IgD-negative memory B cell (primary cell): Measurements from ENCODE around the gene MYMK. TPM values are rescaled to one million over a fixed set of nuclear protein-coding genes. Genes with fewer than 3 reads are reported as not detected.

Experiments used
- H3K27ac Mint-ChIP-seq, 3 donors: one replicate each; pipeline ENCODE4 v1.8.0; 2020 to 2022; ENCODE audit warnings: mild to moderate bottlenecking in 3 of 3, mixed read lengths in 3 of 3, moderate library complexity in 1 of 3
- H3K27me3 Mint-ChIP-seq: one replicate; pipeline ENCODE4 v1.8.0; 2021; ENCODE audit warnings: mixed read lengths
- H3K36me3 Mint-ChIP-seq: one replicate; pipeline ENCODE4 v1.8.0; 2020; ENCODE audit warnings: mild to moderate bottlenecking, mixed read lengths
- H3K4me1 Mint-ChIP-seq, 3 donors: one replicate each; pipeline ENCODE4 v1.8.0; 2020 to 2022; ENCODE audit warnings: mixed read lengths in 3 of 3, mild to moderate bottlenecking in 1 of 3
- H3K4me3 Mint-ChIP-seq, 4 donors: one replicate each; pipeline ENCODE4 v1.8.0; 2020 to 2022; ENCODE audit warnings: mild to moderate bottlenecking in 4 of 4, mixed read lengths in 4 of 4, moderate library complexity in 3 of 4
- H3K9me3 Mint-ChIP-seq, 3 donors: one replicate each; pipeline ENCODE4 v1.8.0; 2020 to 2021; ENCODE audit warnings: mixed read lengths in 3 of 3, mild to moderate bottlenecking in 1 of 3
- polyA plus RNA-seq: library from polyadenylated mRNA; unstranded; fragments of 300-500 nt; fragmentation: Illumina TruSeq; gene quantifications from one replicate; pipeline ENCODE4 v1.2.3, GENCODE V29; 2021

MYMK gene
- polyA plus RNA-seq, 1 donor from 2014 or later: not detected

GRCh38 chr9:133512253-133513213, 12.2 kb downstream of the MYMK start:
- peaks cover 2% of the 10 kb centered on the region for H3K36me3 Mint-ChIP-seq
- no peaks in the 10 kb centered on the region for H3K9me3 Mint-ChIP-seq

DNA sequence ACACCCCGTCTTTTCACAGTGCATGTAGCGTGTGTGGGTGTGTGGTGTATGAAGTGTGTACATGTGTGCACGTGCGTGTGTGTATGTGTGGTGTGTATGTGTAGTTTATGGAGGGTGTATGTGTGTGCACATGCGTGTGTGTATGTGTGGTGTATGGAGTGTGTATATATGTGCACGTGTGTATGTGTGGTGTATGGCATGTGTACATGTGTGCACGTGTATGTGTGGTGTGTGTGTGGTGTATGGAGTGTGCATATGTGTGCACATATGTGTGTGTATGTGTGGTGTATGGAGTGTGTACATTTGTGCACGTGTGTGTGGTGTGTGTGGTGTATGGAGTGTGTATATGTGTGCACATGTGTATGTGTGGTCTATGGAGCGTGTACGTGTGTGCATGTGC, 13.2 kb downstream of the MYMK start:
- Mint-ChIP-seq H3K27ac (no peak overlapping the region), H3K9me3 (no peaks in the 10 kb centered on the region), H3K4me1 (peaks cover 0 to 4% (median 0%) of the 10 kb centered on the region in 3 donors), H3K36me3 (peaks cover 2% of the 10 kb centered on the region), H3K27me3 (peaks cover 12% of the 10 kb centered on the region), H3K4me3 (no peak overlapping the region)

More at GRCh38 chr9:133512253-133513213, 12.2 kb downstream of the MYMK start:
- peaks cover 0 to 4% (median 0%) of the 10 kb centered on the region in 3 donors for H3K4me1 Mint-ChIP-seq
- no peak overlapping the region for H3K27ac Mint-ChIP-seq
- H3K27me3 Mint-ChIP-seq: peaks cover 7% of the 10 kb centered on the region
- no peak overlapping the region for H3K4me3 Mint-ChIP-seq

GRCh38 chr9:133510926-133511505, 13.7 kb downstream of the MYMK start:
- peaks cover 0 to 4% (median 0%) of the 10 kb centered on the region in 3 donors for H3K4me1 Mint-ChIP-seq
- peaks cover 12% of the 10 kb centered on the region for H3K27me3 Mint-ChIP-seq
- H3K4me3 Mint-ChIP-seq: no peak overlapping the region
- H3K27ac Mint-ChIP-seq: no peak overlapping the region
- H3K36me3 Mint-ChIP-seq: peaks cover 2% of the 10 kb centered on the region
- H3K9me3 Mint-ChIP-seq: no peaks in the 10 kb centered on the region

DNA sequence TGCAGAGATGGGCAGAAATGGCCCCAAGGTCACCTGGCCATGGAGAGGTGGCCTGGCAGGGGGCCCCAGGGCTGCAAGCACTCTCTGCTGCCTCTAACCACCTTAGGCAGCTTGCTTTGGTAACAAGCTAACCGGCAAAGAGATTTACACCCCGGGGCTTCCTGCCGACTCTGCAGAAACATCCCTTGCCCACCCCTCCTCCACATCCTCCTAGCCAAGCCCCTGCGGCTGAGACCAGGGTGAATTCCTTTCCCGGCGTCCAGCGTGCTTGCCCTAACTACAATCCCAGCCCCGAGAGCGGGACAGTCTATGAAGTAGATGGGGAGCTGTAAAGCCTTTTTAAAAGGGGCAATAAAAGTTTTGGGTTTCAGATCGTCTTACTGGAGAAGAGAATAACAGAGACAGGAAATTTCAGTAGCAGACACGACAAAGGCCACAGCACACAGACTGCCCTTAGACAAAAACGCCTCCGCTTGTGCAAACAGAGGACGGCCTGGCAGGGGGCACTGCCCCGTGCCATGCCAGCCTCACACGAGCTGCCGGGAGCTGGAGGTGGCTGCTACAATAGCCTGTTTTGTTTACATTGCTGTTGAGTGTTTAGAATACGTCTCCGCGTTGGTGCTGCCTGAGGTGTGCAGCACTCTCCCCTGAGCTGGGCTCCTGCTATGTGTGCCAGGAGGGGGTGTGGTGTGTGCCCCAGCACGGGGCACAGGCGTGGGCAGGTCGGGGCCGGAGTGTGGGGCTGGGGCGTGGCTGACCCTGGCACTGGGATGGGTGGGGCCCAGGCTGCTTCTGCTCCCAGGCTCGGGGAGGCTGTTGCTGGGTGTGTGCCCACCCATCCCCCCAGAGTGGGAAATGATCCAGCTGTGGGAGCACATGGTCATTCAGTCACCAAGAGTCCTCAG, 15.3 kb downstream of the MYMK start:
- Mint-ChIP-seq H3K9me3 (no peaks in the 10 kb centered on the region), H3K4me3 (no peak overlapping the region), H3K27ac (peak overlapping the region in 2 of 3 donors; percentile 14 to 40), H3K4me1 (peaks cover 0 to 4% (median 0%) of the 10 kb centered on the region in 3 donors), H3K36me3 (peaks cover 2% of the 10 kb centered on the region), H3K27me3 (peaks cover 12% of the 10 kb centered on the region)

DNA sequence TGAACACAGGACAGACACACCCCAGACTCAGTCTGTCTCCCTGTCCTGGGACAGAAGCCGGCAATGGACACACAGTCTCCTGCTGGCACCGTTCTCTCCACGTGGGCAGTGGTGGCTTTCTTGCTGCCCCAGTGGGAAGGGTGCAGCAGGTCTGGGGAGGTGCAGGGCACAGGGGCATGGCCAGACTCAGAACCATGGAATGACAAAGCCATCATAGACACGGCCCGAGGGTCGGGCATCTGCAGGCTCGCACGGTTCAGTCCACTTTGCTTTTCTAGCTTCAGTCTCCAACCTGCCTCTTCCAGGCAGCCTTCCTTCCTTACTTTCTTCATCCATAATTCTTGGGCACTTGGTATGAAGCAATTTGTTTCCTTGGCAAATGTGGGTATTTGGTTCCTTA, 16.7 kb downstream of the MYMK start:
- Mint-ChIP-seq H3K9me3 (peaks cover 0 to 4% (median 3%) of the 10 kb centered on the region in 3 donors), H3K27me3 (peaks cover 21% of the 10 kb centered on the region), H3K36me3 (no peaks in the 10 kb centered on the region), H3K27ac (no peak overlapping the region), H3K4me1 (peaks cover 0 to 4% (median 0%) of the 10 kb centered on the region in 3 donors), H3K4me3 (no peak overlapping the region)

- H3K4me3 Mint-ChIP-seq: no peak overlapping the region
- no peak overlapping the region for H3K27ac Mint-ChIP-seq
- no peaks in the 10 kb centered on the region for H3K36me3 Mint-ChIP-seq
- H3K4me1 Mint-ChIP-seq: peaks cover 0 to 4% (median 0%) of the 10 kb centered on the region in 3 donors
- H3K27me3 Mint-ChIP-seq: peaks cover 21% of the 10 kb centered on the region
- H3K9me3 Mint-ChIP-seq: peaks cover 0 to 8% (median 7%) of the 10 kb centered on the region in 3 donors
Observed at GRCh38 chr9:133507246-133507965, 17.4 kb downstream of the MYMK start.

- H3K27ac Mint-ChIP-seq: no peak overlapping the region
- H3K36me3 Mint-ChIP-seq: no peaks in the 10 kb centered on the region
- peaks cover 21% of the 10 kb centered on the region for H3K27me3 Mint-ChIP-seq
- peaks cover 0 to 4% (median 0%) of the 10 kb centered on the region in 3 donors for H3K4me1 Mint-ChIP-seq
- H3K9me3 Mint-ChIP-seq: peaks cover 0 to 15% (median 10%) of the 10 kb centered on the region in 3 donors
- no peak overlapping the region for H3K4me3 Mint-ChIP-seq
Observed at GRCh38 chr9:133506653-133507038, 18.1 kb downstream of the MYMK start.

DNA sequence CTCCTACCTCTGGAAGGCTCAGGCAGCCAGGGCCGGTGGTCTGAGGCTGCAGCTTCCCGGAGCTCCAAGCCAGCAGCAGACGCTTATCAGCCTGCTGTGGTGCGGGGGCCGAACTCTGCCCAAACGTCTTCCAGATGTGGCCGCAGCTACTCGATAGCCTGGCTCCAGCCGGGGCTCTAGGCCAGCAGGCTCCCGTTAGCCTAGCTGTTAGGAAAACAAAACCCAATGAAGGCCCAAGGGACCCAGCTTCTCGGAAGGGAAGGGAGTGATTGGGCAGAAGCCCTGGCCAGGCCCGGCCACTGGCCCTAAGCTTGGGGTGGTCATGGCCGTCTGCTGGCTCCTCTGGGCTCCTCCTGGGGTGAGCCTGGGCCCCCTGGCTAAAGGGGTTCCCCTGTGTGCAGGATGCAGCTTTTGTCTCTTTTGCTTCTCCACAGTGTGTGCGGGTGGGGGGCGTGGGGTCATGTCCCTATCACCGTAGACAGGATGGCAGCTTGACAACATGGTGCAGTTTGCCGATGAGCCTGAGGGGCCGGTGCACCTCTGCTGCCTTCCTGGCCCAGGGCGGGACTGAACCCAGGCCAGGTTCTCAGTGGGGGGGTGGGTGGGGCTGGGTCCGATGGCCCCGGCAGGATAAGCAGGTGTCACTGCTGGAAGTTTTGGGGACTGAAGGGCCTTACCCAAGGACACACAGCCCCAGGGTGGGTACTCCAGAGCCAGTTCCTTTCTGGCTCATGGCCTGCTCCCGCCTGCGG, 18.7 kb downstream of the MYMK start:
- Mint-ChIP-seq H3K4me3 (no peak overlapping the region), H3K4me1 (peaks cover 0 to 4% (median 0%) of the 10 kb centered on the region in 3 donors), H3K27me3 (peaks cover 21% of the 10 kb centered on the region), H3K36me3 (no peaks in the 10 kb centered on the region), H3K9me3 (peaks cover 0 to 21% (median 14%) of the 10 kb centered on the region in 3 donors), H3K27ac (no peak overlapping the region)

GRCh38 chr9:133505186-133505830, 19.5 kb downstream of the MYMK start:
- H3K36me3 Mint-ChIP-seq: no peaks in the 10 kb centered on the region
- peaks cover 21% of the 10 kb centered on the region for H3K27me3 Mint-ChIP-seq
- H3K4me1 Mint-ChIP-seq: peaks cover 0 to 4% (median 0%) of the 10 kb centered on the region in 3 donors
- peaks cover 0 to 22% (median 14%) of the 10 kb centered on the region in 3 donors for H3K9me3 Mint-ChIP-seq
- no peak overlapping the region for H3K27ac Mint-ChIP-seq
- no peak overlapping the region for H3K4me3 Mint-ChIP-seq

DNA sequence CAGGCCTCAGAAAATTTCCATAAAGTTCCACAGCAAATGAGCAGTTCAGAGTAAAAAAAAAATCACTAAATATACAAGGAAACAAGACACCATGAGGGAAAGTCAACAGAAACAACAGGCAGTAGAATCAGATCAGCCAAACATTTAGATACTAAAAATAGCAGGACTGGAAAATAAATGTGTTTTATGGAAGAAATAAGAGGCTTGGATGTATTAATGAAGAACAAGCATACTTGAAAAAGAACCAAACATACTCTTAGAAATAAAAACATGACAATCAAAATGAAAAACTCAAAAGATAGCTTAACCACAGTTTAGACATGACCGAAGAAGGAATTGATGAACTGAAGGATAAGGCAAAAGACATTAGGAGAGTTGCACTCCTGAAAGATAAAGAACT, 22.6 kb downstream of the MYMK start:
- no peaks in the 10 kb centered on the region for H3K4me1 Mint-ChIP-seq
- no peak overlapping the region for H3K27ac Mint-ChIP-seq
- H3K4me3 Mint-ChIP-seq: no peak overlapping the region
- H3K9me3 Mint-ChIP-seq: peaks cover 0 to 22% (median 14%) of the 10 kb centered on the region in 3 donors
- peaks cover 13% of the 10 kb centered on the region for H3K27me3 Mint-ChIP-seq
- no peaks in the 10 kb centered on the region for H3K36me3 Mint-ChIP-seq

- Mint-ChIP-seq H3K27ac (no peak overlapping the region), H3K4me1 (no peaks in the 10 kb centered on the region), H3K4me3 (no peak overlapping the region), H3K27me3 (peaks cover 12% of the 10 kb centered on the region), H3K9me3 (peaks cover 0 to 22% (median 14%) of the 10 kb centered on the region in 3 donors), H3K36me3 (no peaks in the 10 kb centered on the region)
Observed at GRCh38 chr9:133499892-133500270, 24.9 kb downstream of the MYMK start.

- H3K27me3 Mint-ChIP-seq: peaks cover 12% of the 10 kb centered on the region
- H3K9me3 Mint-ChIP-seq: peaks cover 0 to 22% (median 14%) of the 10 kb centered on the region in 3 donors
- no peak overlapping the region for H3K4me3 Mint-ChIP-seq
- H3K27ac Mint-ChIP-seq: no peak overlapping the region
- no peaks in the 10 kb centered on the region for H3K36me3 Mint-ChIP-seq
- no peaks in the 10 kb centered on the region for H3K4me1 Mint-ChIP-seq
Observed at GRCh38 chr9:133499132-133499891, 25.4 kb downstream of the MYMK start.
